Coronary artery (tissue), 2 donors: ENCODE measurements around the gene E2F6.

ENCODE experiments used
- DNase-seq: peaks from one replicate; pipeline ENCODE4 v3.0.0-alpha.2; 2017; ENCODE audit warnings: low spot score
- H3K27ac ChIP-seq, 2 donors: fragments of 200-600 bp; sonication (generic); one replicate each; pipeline ENCODE4 v1.5.1; 2016 to 2019
- H3K4me3 ChIP-seq: fragments of 200-600 bp; sonication (generic); 2 replicates; pipeline ENCODE4 v1.5.1; 2016; ENCODE audit warnings: mild to moderate bottlenecking, moderate library complexity
- CTCF ChIP-seq: fragments of 200-600 bp; sonication (generic); IDR thresholded peaks from one replicate; pipeline ENCODE4 v1.5.1; 2019; ENCODE audit warnings: antibody characterized with exemption

Gene E2F6

GRCh38 chr2:11473659-11474433, 7.9 kb upstream of the E2F6 start:
- Histone ChIP-seq H3K4me3 (no peak overlapping the region), H3K27ac (no peak overlapping the region)
- no peak for TF ChIP-seq CTCF
- DNase-seq: no peak

GRCh38 chr2:11467749-11468148, 1.8 kb upstream of the E2F6 start:
- Histone ChIP-seq H3K27ac (no peak overlapping the region), H3K4me3 (no peak overlapping the region)
- TF ChIP-seq CTCF: no peak
- no peak for DNase-seq

GRCh38 chr2:11467129-11467649, 1.2 kb upstream of the E2F6 start:
- no peak overlapping the region for H3K4me3 ChIP-seq
- no peak for TF ChIP-seq CTCF
- no peak overlapping the region for H3K27ac ChIP-seq
- no peak for DNase-seq

GRCh38 chr2:11466307-11467128, 557 bp upstream of the E2F6 start:
- Histone ChIP-seq H3K4me3 (peak overlapping the region; percentile 96), H3K27ac (peak overlapping the region in 1 of 2 donors; percentile 98)
- TF ChIP-seq CTCF: no peak
- DNase-seq: no peak

- peak overlapping the region; percentile 96 for H3K4me3 ChIP-seq
- no peak for TF ChIP-seq CTCF
- DNase-seq: no peak
- peak overlapping the region; percentile 78 to 98 for H3K27ac ChIP-seq
These were observed 864 bp downstream of the E2F6 start for GRCh38 chr2:11465110-11465484.

GRCh38 chr2:11459816-11460215, 6.1 kb downstream of the E2F6 start:
- TF ChIP-seq CTCF: no peak
- DNase-seq: no peak
- H3K4me3 ChIP-seq: no peak overlapping the region
- H3K27ac ChIP-seq: no peak overlapping the region
